ENCODE data around the gene FAM131B.

GRCh38 chr7:143392875-143393266 is 30.4 kb upstream of the FAM131B start:
- TF ChIP-seq, protein P1, sequence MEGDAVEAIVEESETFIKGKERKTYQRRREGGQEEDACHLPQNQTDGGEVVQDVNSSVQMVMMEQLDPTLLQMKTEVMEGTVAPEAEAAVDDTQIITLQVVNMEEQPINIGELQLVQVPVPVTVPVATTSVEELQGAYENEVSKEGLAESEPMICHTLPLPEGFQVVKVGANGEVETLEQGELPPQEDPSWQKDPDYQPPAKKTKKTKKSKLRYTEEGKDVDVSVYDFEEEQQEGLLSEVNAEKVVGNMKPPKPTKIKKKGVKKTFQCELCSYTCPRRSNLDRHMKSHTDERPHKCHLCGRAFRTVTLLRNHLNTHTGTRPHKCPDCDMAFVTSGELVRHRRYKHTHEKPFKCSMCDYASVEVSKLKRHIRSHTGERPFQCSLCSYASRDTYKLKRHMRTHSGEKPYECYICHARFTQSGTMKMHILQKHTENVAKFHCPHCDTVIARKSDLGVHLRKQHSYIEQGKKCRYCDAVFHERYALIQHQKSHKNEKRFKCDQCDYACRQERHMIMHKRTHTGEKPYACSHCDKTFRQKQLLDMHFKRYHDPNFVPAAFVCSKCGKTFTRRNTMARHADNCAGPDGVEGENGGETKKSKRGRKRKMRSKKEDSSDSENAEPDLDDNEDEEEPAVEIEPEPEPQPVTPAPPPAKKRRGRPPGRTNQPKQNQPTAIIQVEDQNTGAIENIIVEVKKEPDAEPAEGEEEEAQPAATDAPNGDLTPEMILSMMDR (conservative IDR thresholded peaks at IDR 0.05; ENCODE audit: low read depth, low read length) = no peak
- TF ChIP-seq EZH2phosphoT487 (IDR thresholded peaks at IDR 0.05; ENCODE audit: borderline replicate concordance, low read length) (no peak), EZH2 (IDR thresholded peaks at IDR 0.05; ENCODE audit: low read length, unreplicated experiment) (no peak)

All from PC-3 (cell line).